ENCODE data around the gene OARD1. TPM values are rescaled to one million over a fixed set of nuclear protein-coding genes. Genes with fewer than 3 reads are reported as not detected.

Gene OARD1
- total RNA-seq, 1 experiment from 2014 or later: 25.5 TPM

DNA sequence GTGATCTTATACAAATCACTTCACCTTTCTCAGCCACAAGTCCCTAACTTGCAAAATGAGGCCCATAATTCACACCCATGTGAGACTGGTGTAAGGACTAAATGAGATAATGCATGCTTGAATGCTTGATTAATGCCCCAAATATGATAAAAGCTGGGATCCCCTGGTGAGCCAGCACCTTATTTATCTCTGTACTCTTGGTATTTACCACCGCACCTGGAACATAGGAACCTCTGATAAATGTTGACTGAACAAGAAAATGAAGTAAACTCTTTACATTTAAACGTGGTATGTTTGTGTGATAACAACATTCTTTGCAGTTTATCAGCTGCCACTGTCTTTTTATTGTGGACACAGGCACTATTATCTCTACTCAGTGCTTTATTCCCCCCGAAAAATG is 21.6 kb downstream of the OARD1 start:
- no peak for DNase-seq (ENCODE audit: low read depth)

DNA sequence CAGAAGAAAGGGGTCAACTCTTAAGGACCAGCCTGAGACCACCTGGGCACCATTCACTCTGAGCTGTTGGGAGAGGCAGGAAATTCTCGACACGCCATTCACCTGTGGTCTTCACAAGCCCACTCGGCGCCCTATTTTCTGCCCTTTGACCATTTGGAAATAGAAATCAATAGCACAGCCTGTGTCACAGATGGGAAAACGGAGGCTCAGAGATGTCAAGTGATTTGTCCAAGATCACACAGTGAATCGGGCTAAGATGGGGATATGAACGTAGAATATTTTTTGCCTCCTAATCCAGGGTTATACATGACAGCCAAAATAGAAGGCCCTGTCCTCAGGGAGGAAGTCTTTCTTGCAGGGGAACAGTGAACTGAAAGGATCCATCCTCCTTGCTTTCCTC is 22.2 kb downstream of the OARD1 start:
- no peak for DNase-seq (ENCODE audit: low read depth)

DNA sequence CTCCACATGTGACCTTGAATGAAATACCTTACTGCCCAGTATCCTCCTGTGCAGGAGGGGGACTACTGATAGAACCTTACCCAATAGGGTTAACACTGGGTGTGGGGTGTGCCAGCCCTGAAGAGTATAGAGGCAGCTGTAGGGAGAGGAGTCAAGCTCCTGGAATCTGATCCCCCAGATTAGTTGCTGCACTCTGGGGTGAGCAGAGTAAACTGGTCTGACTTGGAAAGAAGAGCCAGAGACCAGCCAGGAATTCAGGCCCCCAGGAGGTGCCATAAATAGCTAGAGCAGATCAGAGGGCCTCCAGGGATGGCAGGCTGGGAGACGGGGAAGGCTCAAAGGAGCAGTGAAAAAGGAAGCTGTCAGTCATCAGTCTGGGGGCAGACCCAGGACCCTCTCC is 22.6 kb downstream of the OARD1 start:
- DNase-seq (ENCODE audit: low read depth): no peak

- DNase-seq (ENCODE audit: low read depth): no peak
Observed at GRCh38 chr6:41047745-41048732, 24.1 kb downstream of the OARD1 start.

GRCh38 chr6:41047306-41047705 is 24.9 kb downstream of the OARD1 start:
- DNase-seq (ENCODE audit: low read depth): no peak

- DNase-seq (ENCODE audit: low read depth): no peak
Observed at GRCh38 chr6:41046084-41046483, 26.1 kb downstream of the OARD1 start.

GRCh38 chr6:41045664-41046063 is 26.5 kb downstream of the OARD1 start:
- DNase-seq (ENCODE audit: low read depth): no peak

- DNase-seq (ENCODE audit: low read depth): no peak
Observed at GRCh38 chr6:41043151-41043550, 29.0 kb downstream of the OARD1 start.

DNA sequence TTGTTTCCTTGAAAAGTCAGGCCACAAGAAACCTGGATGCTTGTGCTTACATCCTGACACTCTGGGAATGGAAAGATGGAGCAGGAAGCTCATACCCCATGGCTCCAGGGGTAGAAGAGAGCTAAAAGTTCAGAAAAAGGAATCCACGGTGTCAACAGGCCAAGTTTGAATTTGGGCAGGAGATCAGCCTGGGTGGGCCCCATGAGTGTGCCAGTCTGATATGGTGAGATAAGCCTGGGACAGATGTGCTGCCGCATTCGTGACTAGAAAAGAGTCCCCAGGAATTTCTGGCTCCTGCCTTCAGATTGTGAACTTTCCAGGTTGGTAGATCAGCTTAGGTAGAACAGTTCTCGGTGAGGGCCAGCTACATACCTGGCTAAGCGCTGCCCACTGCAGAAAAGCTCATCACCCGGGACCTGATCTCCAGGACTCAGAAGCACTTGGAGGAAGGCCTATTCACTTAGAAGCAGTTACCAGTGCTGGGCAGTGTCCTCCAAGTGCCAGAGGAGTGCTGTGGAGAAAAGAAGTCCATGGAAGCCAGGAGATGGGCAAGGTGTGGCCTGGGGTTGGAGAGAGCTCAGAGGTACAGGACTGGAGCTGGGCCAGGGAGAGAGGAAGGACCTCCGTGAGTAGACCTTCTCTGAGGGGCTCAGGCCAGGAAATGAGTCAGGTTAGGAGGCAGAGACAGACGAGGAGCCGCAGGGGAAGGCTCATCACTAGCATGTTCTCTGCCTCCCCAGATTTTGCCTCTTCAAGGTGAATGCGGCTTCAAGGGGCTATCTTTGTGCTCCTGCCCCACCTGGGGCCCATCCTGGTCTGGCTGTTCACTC is 29.7 kb downstream of the OARD1 start, which contains the start of gene TSPO2:
TSS of gene TSPO2 (plus strand) at position 242 of the 830 bp plus-strand sequence. CDS start at position 761, 519 bp downstream.
- DNase-seq (ENCODE audit: low read depth): peak; percentile 62

- no peak for DNase-seq (ENCODE audit: low read depth)
Observed at GRCh38 chr6:41040940-41041536, 31.1 kb downstream of the OARD1 start.

- peak; percentile 92 for DNase-seq (ENCODE audit: low read depth)
Observed at GRCh38 chr6:41040101-41040939, 31.8 kb downstream of the OARD1 start.

GRCh38 chr6:41039060-41039998 is 32.8 kb downstream of the OARD1 start, which contains the start of gene UNC5CL:
Gene UNC5CL (minus strand): TSS chr6:41039221. CDS start chr6:41035074, 4,147 bp downstream.
- DNase-seq (ENCODE audit: low read depth): peak; percentile 39

DNA sequence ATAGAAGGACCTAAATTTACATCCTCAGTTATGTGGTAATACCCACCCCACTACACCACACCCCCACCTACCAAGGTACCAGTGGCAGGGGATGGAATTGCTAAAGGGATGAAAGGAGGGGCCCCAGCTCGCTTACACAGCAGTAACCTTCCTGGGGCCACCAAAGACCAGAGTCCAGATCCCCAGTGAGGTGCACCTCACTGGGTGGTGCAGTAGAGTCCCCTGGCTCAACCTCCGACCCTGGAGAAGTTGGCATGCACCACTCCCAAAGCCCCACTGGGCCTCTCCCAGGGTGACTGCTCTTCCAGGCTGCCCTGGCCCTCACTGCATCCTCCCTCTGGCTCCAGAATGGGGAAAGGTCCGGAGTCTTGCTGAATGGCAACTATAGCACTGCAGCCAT is 34.0 kb downstream of the OARD1 start:
- no peak for DNase-seq (ENCODE audit: low read depth)

- DNase-seq (ENCODE audit: low read depth): no peak
Observed at GRCh38 chr6:41037107-41037900, 34.9 kb downstream of the OARD1 start.

DNA sequence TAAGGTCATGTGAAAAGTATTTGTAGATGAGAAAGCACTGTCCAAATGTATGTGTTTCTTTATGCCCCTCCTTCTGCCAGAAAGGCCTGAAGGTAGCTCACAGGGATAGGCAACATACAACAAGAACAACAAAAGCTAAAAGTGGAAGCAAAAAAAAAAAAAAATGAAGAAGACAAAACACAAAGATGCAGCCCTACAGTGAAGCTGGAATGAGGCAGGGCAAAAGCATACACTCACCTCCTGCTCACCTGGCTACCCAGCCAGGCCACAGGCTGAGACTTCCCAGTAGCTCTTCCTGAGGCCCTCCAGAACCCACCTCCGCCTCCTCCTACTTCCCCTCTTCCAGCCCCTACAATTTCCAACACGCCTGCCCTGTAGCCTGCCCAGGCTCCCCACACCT is 35.6 kb downstream of the OARD1 start:
- DNase-seq (ENCODE audit: low read depth): peak; percentile 29

- peak; percentile 27 for DNase-seq (ENCODE audit: low read depth)
Observed at GRCh38 chr6:41036186-41036585, 36.0 kb downstream of the OARD1 start.

GRCh38 chr6:41033776-41034175 is 38.4 kb downstream of the OARD1 start:
- no peak for DNase-seq (ENCODE audit: low read depth)

GRCh38 chr6:41032830-41033229 is 39.3 kb downstream of the OARD1 start:
- no peak for DNase-seq (ENCODE audit: low read depth)

All from HT1080 (cell line).